ENCODE results near the gene ADGRD1. TPM values are rescaled to one million over a fixed set of nuclear protein-coding genes. Genes with fewer than 3 reads are reported as not detected.

Gene ADGRD1
- total and polyA plus RNA-seq, 7 donors, result 0.46 to 22.5 (median 7.2) TPM

DNA sequence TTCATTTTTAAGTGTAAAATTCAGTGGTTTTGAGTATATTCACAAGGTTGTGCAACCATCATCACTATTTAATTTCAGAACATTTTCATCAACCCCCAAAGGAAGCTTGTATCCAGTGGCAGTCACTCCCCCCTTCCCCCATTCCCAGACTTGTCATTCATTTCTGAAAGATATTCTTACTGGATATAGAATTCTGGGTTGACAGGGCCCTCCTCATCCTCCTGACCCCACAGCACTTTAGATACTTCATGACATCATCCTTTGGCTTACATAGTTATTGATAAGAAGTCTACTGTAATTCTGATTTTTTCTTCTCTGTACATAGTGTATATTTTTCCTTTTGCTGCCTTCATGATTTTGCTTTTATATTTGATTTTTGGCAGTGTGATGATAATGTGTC, 8.8 kb upstream of the ADGRD1 start:
- Histone ChIP-seq H3K4me3 (no peak overlapping the region), H3K36me3 (no peaks in the 10 kb centered on the region), H3K27ac (no peak overlapping the region), H3K27me3 (no peaks in the 10 kb centered on the region), H3K9me3 (peaks cover 0 to 3% (median 0%) of the 10 kb centered on the region in 4 donors), H3K4me1 (peaks cover 0 to 11% (median 8%) of the 10 kb centered on the region in 4 donors)
- DNase-seq, result no peak
- TF ChIP-seq, protein P1, sequence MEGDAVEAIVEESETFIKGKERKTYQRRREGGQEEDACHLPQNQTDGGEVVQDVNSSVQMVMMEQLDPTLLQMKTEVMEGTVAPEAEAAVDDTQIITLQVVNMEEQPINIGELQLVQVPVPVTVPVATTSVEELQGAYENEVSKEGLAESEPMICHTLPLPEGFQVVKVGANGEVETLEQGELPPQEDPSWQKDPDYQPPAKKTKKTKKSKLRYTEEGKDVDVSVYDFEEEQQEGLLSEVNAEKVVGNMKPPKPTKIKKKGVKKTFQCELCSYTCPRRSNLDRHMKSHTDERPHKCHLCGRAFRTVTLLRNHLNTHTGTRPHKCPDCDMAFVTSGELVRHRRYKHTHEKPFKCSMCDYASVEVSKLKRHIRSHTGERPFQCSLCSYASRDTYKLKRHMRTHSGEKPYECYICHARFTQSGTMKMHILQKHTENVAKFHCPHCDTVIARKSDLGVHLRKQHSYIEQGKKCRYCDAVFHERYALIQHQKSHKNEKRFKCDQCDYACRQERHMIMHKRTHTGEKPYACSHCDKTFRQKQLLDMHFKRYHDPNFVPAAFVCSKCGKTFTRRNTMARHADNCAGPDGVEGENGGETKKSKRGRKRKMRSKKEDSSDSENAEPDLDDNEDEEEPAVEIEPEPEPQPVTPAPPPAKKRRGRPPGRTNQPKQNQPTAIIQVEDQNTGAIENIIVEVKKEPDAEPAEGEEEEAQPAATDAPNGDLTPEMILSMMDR (IDR thresholded peaks at IDR 0.05), result no peak
- no peak for TF ChIP-seq EP300 (IDR thresholded peaks at IDR 0.05)
- TF ChIP-seq POLR2A (IDR thresholded peaks at IDR 0.05), result no peak
- no peak for TF ChIP-seq POLR2AphosphoS5 (IDR thresholded peaks at IDR 0.05)
- intact Hi-C loops (cut with DNase I), result no loop called here

DNA sequence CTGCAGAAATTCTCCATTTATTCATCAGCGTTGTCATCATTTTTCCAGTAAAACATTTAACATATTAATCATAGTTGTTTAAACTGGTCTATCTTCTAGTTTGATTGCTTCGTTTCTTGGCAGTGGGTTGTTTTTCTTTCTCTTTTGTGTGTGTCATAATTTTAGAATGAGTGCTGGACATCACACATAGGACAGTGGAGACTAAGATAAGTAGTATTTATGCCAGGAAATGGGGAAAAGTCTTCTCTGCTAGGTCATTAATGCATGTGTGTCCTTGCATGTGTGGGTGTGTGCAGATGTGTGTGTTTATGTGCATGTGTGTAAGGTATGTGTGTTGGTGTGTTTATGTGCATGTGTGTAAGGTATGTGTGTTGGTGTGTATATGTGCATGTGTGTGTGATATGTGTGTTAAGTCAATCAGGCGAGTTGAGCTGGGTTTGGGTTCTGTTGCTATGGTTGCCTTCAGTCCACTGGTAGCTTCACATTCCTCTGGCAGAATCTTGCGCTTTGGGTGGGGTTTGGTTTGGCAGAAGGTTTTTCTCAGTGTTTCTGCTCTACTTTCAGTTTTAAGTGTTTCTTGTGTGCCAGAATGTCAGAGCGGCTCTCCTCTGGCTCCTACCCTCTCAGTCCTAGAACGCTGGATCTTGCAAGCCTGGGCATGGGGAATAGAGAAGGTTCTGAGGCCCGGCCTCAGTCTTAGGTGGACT, 7.8 kb upstream of the ADGRD1 start:
- H3K4me1 ChIP-seq, result peaks cover 0 to 11% (median 8%) of the 10 kb centered on the region in 4 donors
- intact Hi-C loops (cut with DNase I), result no loop called here
- H3K27me3 ChIP-seq, result no peaks in the 10 kb centered on the region
- H3K4me3 ChIP-seq, result no peak overlapping the region
- no peaks in the 10 kb centered on the region for H3K36me3 ChIP-seq
- H3K9me3 ChIP-seq, result peaks cover 0 to 3% (median 0%) of the 10 kb centered on the region in 4 donors
- DNase-seq, result no peak
- 77 to 82% methylated on average over 7 of the region's 7 CpGs for WGBS, 2 donors
- peak overlapping the region in 3 of 4 donors; percentile 41 to 71 (median 63) for H3K27ac ChIP-seq
- TF ChIP-seq POLR2A (IDR thresholded peaks at IDR 0.05) (no peak), POLR2AphosphoS5 (IDR thresholded peaks at IDR 0.05) (no peak), EP300 (IDR thresholded peaks at IDR 0.05) (no peak)
- TF ChIP-seq, protein P1 (IDR thresholded peaks at IDR 0.05), result no peak

DNA sequence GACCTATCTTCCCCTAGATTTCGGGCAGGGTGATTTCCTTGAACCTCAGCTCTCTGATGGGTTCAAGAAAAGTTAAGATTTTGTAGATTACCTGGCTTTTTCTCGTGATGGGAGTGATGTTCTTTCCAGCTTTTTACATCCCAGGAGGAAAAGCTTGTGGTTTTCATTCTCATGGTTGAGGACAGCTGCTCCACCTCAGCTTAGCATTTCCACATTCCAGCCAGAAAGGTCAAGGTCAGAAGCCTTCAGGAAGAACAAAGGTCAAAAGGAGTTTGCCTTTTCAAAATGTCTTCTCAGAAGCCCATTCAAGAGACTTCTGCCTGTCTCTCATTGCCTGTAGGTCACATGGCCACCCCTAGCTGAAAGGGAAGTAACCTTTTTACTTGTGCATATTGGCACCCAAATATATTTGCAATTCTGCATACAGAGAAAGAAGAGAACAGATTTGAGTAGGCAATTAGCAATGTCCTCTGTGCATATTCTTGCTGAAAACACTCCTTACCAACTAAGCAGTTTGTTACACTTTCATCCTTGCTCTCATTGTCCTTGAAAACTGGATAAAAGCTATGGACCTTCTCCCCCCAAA, 6.6 kb upstream of the ADGRD1 start:
- WGBS, 2 donors, result 60 to 77% methylated on average over 2 of the region's 2 CpGs
- Histone ChIP-seq H3K27me3 (no peaks in the 10 kb centered on the region), H3K27ac (peak overlapping the region in 1 of 4 donors; percentile 71), H3K9me3 (peaks cover 0 to 3% (median 0%) of the 10 kb centered on the region in 4 donors), H3K4me1 (peaks cover 0 to 13% (median 9%) of the 10 kb centered on the region in 4 donors), H3K4me3 (no peak overlapping the region), H3K36me3 (no peaks in the 10 kb centered on the region)
- DNase-seq, result no peak
- TF ChIP-seq POLR2A (IDR thresholded peaks at IDR 0.05), result no peak
- TF ChIP-seq POLR2AphosphoS5 (IDR thresholded peaks at IDR 0.05), result no peak
- TF ChIP-seq, protein P1 (IDR thresholded peaks at IDR 0.05), result no peak
- no peak for TF ChIP-seq EP300 (IDR thresholded peaks at IDR 0.05)
- intact Hi-C loops (cut with DNase I), result no loop called here

DNA sequence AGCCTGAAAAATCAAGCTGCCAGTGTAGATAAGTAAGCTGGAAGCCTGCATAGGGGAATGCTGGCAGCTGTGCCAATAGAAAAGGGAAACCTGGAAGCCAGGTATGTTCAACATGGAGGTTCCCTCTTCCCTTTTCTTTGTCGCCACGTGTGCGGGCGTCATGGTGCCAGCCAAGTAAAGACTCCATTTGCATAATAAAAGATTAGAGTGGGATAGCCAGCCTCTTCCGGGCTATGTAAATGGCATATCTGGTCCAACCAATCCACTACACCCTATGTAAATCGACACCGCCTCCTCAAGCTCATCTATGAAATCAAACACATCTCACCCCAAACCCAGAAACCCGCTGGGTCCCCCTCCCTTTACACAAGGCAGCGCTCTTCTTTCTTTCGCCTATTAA, 5.6 kb upstream of the ADGRD1 start:
- intact Hi-C loops (cut with DNase I), result no loop called here
- WGBS, 2 donors, result 84 to 90% methylated on average over 10 of the region's 10 CpGs
- H3K4me3 ChIP-seq, result no peak overlapping the region
- TF ChIP-seq EP300 (IDR thresholded peaks at IDR 0.05) (no peak), POLR2A (IDR thresholded peaks at IDR 0.05) (no peak), POLR2AphosphoS5 (IDR thresholded peaks at IDR 0.05) (no peak)
- TF ChIP-seq, protein P1 (IDR thresholded peaks at IDR 0.05), result no peak
- no peaks in the 10 kb centered on the region for H3K36me3 ChIP-seq
- H3K27me3 ChIP-seq, result no peaks in the 10 kb centered on the region
- H3K27ac ChIP-seq, result no peak overlapping the region
- peaks cover 0 to 3% (median 0%) of the 10 kb centered on the region in 4 donors for H3K9me3 ChIP-seq
- DNase-seq, result no peak
- H3K4me1 ChIP-seq, result peaks cover 0 to 23% (median 19%) of the 10 kb centered on the region in 4 donors
